ENCODE measurements around the gene TRAF4.

Gene TRAF4, protein sequence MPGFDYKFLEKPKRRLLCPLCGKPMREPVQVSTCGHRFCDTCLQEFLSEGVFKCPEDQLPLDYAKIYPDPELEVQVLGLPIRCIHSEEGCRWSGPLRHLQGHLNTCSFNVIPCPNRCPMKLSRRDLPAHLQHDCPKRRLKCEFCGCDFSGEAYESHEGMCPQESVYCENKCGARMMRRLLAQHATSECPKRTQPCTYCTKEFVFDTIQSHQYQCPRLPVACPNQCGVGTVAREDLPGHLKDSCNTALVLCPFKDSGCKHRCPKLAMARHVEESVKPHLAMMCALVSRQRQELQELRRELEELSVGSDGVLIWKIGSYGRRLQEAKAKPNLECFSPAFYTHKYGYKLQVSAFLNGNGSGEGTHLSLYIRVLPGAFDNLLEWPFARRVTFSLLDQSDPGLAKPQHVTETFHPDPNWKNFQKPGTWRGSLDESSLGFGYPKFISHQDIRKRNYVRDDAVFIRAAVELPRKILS

DNA sequence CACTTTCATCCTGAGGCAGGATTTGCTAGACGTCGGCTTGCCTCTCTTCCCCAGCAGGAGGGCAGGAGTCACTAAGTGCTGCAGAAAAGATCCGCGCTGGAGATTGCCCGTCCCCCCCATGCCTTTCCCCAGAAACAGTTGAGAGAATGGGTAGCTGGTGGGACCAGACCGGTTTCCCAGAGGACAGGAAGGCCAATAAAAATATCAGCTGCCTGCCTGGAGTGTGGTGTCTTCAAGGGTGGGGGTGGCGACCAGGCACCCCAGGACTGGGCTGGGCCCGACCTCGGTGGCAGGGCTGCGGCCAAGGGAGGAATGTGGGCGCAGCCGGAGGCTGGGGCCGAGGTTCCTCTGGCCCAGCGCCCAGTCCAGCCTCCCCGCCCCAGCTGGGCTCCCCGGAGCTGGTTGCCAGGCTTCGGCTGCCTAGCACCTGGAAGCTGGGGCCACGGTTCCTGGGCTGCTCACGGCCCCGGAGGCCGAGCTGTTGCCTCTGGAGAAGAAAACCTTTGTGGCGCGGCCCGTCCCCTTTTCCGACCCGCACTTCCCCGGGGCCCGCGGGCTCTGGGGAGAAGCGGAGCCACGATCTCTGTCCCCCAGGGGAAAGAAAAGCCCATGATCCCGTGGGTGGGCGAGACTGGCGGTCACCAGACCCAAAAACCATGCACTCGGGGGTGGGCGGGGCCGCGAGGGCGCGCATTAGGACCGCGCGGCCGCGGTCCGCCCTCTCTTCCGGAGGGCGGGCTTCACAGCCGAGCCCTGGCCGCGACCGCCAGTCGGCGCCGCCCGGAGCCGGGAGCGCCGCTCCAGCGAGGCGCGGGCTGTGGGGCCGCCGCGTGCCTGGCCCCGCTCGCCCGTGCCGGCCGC, at the start of gene TRAF4:
TSS of gene TRAF4 (plus strand) at position 769 of the 861 bp plus-strand sequence. CDS start 102 bp downstream, outside the sequence.
- H3K79me2 ChIP-seq (ENCODE audit: insufficient read depth, low read length): peaks cover 9% of the 10 kb centered on the region
- H3K4me1 ChIP-seq (ENCODE audit: insufficient read depth, low read length, severe bottlenecking): peaks cover 71% of the 10 kb centered on the region
- peak within 1 kb of the TSS; percentile 95 for H3K9ac ChIP-seq (ENCODE audit: low read length)
- H3K4me3 ChIP-seq (ENCODE audit: low read depth, low read length, poor library complexity, severe bottlenecking): peak within 1 kb of the TSS; percentile 87
- no peaks in the 10 kb centered on the region for H3K27me3 ChIP-seq (ENCODE audit: insufficient read depth, low read length)
- H2AFZ ChIP-seq (ENCODE audit: low read length): no peak within 1 kb of the TSS
- no peaks in the 10 kb centered on the region for H4K20me1 ChIP-seq (ENCODE audit: insufficient read depth, low read length)
- H3K9me2 ChIP-seq (ENCODE audit: low read depth, low read length): no peaks in the 10 kb centered on the region
- H3F3A ChIP-seq (ENCODE audit: insufficient read depth, low read length): no peaks in the 10 kb centered on the region
- peaks cover 62% of the 10 kb centered on the region for H3K36me3 ChIP-seq (ENCODE audit: insufficient read depth, low read length)
- 0 out of 2 replicates have a peak, but pooled peaks cover 6% of the 10 kb centered on the region for H3K9me3 ChIP-seq (ENCODE audit: low read length)
- TF ChIP-seq EZH2 (IDR thresholded peaks at IDR 0.05; ENCODE audit: borderline replicate concordance, low read length): no peak
- TF ChIP-seq, protein P1, sequence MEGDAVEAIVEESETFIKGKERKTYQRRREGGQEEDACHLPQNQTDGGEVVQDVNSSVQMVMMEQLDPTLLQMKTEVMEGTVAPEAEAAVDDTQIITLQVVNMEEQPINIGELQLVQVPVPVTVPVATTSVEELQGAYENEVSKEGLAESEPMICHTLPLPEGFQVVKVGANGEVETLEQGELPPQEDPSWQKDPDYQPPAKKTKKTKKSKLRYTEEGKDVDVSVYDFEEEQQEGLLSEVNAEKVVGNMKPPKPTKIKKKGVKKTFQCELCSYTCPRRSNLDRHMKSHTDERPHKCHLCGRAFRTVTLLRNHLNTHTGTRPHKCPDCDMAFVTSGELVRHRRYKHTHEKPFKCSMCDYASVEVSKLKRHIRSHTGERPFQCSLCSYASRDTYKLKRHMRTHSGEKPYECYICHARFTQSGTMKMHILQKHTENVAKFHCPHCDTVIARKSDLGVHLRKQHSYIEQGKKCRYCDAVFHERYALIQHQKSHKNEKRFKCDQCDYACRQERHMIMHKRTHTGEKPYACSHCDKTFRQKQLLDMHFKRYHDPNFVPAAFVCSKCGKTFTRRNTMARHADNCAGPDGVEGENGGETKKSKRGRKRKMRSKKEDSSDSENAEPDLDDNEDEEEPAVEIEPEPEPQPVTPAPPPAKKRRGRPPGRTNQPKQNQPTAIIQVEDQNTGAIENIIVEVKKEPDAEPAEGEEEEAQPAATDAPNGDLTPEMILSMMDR (IDR thresholded peaks at IDR 0.05; ENCODE audit: low read length): no peak
- H3K27ac ChIP-seq (ENCODE audit: low read depth, low read length, poor library complexity, severe bottlenecking): peak within 1 kb of the TSS; percentile 97
- peak within 1 kb of the TSS; percentile 76 for H3K4me2 ChIP-seq (ENCODE audit: low read length)

DNA sequence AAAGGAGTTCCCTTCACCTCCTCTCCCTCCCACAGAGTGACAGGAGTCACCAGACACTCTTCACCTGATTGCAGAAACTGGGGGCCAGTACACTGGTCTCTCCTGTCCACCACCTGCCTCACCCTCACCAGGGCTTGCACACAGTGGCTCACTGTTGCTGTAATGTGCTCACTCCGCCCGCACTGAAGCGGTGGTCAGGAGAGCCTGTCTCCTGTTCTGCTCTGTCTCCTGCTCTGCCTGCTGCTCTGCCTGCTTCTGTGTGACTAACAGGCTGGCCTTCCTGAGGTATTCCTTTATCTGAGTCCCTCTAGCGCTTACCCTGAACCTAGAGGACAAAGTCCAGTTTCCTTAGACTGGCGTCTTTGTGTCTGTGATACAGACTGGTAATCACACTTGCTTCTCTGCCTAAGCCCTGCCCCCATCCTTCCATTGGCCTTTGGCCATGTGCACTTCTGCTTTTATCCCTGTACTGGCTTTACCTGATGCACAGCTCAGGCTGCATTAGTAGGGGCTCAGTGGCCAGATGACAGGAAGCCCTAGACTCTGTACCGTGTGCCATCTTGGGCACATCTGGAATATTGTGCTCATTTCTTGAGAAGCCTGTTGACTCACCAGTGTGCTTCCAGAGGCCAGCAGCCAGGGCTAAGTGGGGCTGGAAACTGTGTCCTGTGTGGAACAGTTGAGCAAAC, 45.4 kb upstream of the TRAF4 start:
- Histone ChIP-seq H3F3A (ENCODE audit: insufficient read depth, low read length) (no peaks in the 10 kb centered on the region), H3K4me2 (ENCODE audit: low read length) (no peak overlapping the region), H3K4me1 (ENCODE audit: insufficient read depth, low read length, severe bottlenecking) (no peaks in the 10 kb centered on the region), H3K27me3 (ENCODE audit: insufficient read depth, low read length) (no peaks in the 10 kb centered on the region), H3K9me2 (ENCODE audit: low read depth, low read length) (no peaks in the 10 kb centered on the region), H3K9me3 (ENCODE audit: low read length) (no peaks in the 10 kb centered on the region), H3K27ac (ENCODE audit: low read depth, low read length, poor library complexity, severe bottlenecking) (no peak overlapping the region), H3K36me3 (ENCODE audit: insufficient read depth, low read length) (peaks cover 98% of the 10 kb centered on the region), H3K4me3 (ENCODE audit: low read depth, low read length, poor library complexity, severe bottlenecking) (no peak overlapping the region), H3K79me2 (ENCODE audit: insufficient read depth, low read length) (no peaks in the 10 kb centered on the region), H4K20me1 (ENCODE audit: insufficient read depth, low read length) (no peaks in the 10 kb centered on the region), H3K9ac (ENCODE audit: low read length) (no peak overlapping the region), H2AFZ (ENCODE audit: low read length) (no peak overlapping the region)
- TF ChIP-seq EZH2 (IDR thresholded peaks at IDR 0.05; ENCODE audit: borderline replicate concordance, low read length): no peak
- TF ChIP-seq, protein P1 (IDR thresholded peaks at IDR 0.05; ENCODE audit: low read length): no peak

DNA sequence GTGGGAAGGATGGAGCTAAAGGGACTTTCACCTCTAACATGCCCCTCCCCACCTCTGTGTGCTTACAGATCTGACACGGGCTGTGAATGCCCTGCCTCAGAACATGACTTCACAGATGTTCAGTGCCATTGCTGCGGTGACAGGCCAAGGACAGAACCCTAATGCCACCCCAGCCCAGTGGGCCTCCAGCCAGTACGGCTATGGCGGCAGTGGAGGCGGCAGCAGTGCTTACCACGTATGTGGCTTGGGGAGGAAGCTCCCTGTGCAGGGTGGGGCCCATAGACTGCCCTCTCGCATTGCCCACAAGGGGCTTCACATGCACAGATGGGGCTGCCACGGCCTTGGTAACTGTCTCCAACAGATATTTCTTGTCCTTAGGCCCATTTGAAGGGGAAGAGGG, 43.5 kb upstream of the TRAF4 start:
- H3K4me1 ChIP-seq (ENCODE audit: insufficient read depth, low read length, severe bottlenecking): no peaks in the 10 kb centered on the region
- no peaks in the 10 kb centered on the region for H4K20me1 ChIP-seq (ENCODE audit: insufficient read depth, low read length)
- no peaks in the 10 kb centered on the region for H3K79me2 ChIP-seq (ENCODE audit: insufficient read depth, low read length)
- H3K36me3 ChIP-seq (ENCODE audit: insufficient read depth, low read length): peaks cover 83% of the 10 kb centered on the region
- no peak overlapping the region for H3K27ac ChIP-seq (ENCODE audit: low read depth, low read length, poor library complexity, severe bottlenecking)
- no peaks in the 10 kb centered on the region for H3K27me3 ChIP-seq (ENCODE audit: insufficient read depth, low read length)
- no peaks in the 10 kb centered on the region for H3K9me3 ChIP-seq (ENCODE audit: low read length)
- H3K9me2 ChIP-seq (ENCODE audit: low read depth, low read length): no peaks in the 10 kb centered on the region
- no peak overlapping the region for H3K4me2 ChIP-seq (ENCODE audit: low read length)
- H2AFZ ChIP-seq (ENCODE audit: low read length): no peak overlapping the region
- H3K9ac ChIP-seq (ENCODE audit: low read length): no peak overlapping the region
- TF ChIP-seq EZH2 (IDR thresholded peaks at IDR 0.05; ENCODE audit: borderline replicate concordance, low read length): no peak
- TF ChIP-seq, protein P1 (IDR thresholded peaks at IDR 0.05; ENCODE audit: low read length): no peak
- no peak overlapping the region for H3K4me3 ChIP-seq (ENCODE audit: low read depth, low read length, poor library complexity, severe bottlenecking)
- H3F3A ChIP-seq (ENCODE audit: insufficient read depth, low read length): no peaks in the 10 kb centered on the region

Data from OCI-LY1 (cell line).